HG03066 (cell line): ENCODE data around the gene SEC14L3.

Source experiments
- ATAC-seq: cut with Tn5 transposase; IDR thresholded peaks from one replicate; pipeline ENCODE4 v1.9.1; 2021; ENCODE audit warnings: low read depth; ENCODE audit not compliant: unreplicated experiment

Gene SEC14L3

DNA sequence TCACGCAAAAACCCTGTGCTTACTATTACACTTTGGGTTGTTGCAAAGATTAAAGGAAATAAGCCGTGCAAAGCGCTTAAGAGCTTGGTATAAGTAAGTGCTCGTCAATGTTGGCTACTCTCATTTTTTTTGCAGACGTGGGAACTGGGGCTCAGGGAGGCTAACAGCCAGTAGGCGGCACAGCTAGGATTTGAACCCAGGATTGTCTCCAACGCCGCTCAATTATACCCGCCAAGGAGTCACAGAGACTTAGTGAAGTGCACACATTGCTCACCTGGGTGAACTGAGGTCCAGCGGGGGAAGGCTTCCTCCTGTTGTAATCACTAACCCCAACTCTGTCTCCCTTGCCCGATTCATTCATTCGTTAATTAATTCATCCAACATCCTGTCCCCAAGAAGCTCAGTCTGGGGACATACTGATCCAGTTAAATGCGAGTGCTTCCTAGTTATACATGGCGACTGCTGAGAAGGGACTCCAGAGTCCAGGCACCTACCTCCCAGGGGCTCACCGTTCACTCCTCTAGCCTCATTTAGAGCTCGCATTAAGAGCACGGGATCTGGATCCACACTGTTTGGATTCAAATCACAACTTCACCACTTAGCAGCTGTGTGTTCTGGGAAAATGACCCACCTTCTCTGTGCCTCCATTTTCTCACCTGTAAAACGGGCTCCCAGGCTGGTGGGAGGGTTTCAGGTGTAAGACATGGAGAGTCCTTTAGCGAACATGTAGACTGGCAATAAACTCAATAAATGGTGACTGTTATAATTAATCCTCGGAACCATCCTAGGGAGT, 47.1 kb downstream of the SEC14L3 start:
- ATAC-seq, result no peak

DNA sequence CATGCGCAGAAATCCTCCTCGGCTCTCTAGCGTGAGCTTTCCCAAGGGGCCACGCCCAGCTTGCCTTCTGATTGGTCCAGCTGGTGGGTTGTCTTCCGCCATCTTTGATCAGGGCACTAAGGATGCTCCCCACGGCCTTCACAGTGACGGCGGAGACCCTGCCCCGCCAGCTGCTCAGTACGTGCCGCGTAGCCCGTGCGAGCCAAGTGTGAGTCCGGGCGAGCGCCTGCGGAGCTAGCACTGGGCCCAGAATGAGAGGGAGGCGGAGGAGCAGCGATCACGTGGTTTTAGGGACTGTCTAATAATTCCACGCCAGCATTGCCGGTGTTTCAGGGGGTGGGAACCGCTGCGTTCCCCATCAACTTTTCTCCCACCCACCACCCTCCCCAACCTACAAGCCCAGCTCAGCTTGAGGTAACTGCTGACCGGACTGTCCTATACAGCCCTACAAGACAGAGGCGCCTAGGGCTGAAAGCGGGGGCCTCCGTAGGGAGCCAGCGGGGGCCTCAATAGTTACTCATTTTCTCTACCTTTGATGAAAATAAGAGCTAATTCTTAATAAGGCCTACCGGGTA, 47.8 kb downstream of the SEC14L3 start:
- peak; percentile 84 for ATAC-seq

DNA sequence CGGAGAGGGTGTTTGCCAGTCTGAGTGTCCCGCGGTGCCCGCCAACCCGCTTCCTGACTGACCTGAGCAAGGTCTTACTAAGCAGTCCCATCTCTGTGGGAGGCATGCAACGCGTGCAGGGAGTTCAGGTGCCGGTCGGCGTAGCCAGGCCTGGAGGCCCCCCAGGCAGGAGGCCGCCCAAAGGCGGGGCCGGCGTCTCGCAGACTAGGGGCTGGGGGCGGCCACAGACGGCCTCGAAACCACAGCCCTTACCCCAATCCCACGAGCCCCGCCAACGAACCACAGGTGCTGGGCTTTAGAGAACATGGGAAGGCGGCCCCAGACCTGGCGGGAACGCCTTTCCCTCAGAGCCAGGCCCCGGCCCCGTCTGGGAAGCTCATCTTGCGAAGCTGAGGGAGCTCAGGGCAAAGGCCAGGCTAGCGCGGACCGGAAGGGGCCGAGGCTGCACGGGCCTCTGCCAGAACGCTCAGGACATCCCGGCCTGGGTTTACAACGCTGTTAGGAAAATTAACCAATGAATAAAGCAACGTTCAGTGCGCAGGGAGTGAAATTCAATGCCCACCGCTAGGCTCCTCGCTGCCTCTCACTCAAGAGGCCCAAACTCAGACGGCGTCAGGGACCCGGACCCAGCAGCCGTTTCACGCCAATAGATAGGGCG, 48.4 kb downstream of the SEC14L3 start:
- peak; percentile 28 for ATAC-seq

DNA sequence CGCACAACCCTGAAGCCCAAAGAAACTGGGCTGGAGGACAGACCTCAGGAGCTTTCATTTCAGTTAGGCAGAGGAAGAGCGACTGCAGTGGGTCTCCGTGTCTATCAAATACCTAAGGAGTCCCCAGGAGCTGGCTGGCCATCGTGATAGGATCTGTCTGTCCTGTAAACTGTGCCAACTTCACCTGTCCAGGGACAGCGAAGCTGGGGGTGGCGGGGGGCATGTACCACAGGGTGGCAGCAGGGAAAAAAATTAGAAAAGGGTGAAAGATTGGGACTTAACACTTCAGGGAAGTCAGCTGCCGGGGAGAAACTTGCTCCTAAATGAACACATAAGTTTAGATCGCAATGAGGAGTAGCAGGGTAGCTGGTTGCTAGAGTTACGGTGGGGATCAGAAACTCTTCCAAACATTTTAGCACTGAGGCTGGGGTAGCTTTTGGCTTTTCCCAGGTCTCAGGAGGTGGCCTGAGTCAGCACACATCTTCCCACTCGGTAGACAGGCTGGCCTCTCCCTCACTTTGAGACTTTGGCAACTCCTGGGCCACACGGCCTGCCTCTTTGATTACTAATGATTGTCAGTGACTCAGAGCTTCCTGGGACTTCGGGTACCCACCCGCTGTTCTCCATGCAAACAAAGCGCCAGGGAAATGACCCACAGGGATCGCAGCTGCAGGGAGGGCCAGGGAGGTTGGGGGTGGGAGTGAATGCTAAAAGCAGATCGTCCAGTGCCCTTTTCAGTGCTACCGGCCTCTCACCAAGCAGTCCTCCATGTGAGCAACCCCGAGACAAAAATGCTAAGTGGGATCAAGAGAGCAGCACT, 49.1 kb downstream of the SEC14L3 start:
- no peak for ATAC-seq

DNA sequence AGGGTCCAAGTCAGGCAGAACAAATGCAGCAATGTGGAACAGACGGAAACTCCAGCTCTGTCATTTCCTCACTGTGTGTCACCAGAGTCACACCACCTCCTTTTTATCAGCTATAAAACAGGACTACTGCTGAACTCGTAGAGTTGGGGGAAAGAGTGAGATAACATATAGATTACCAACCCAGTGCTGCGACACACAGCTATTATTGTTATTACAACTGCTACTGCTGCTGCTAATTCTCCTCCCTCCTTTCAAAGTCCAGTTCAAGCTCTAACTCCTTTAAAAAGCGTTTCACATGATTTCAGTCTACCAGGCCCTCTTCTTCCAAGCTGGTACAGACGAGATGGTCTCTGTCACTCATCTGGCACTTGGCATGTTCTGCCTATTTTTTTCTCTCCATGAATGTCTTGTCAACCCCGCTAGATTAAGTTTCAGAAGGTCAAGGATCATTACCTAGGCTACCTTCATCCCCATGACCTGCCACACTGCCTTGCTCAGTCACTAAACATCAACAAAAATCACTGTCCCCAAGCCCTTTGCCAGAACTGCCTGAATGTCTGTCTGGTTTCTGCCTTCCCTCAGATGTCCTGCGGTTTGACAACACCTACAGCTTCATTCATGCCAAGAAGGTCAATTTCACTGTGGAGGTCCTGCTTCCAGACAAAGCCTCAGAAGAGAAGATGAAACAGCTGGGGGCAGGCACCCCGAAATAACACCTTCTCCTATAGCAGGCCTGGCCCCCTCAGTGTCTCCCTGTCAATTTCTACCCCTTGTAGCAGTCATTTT, 49.9 kb downstream of the SEC14L3 start:
- no peak for ATAC-seq

DNA sequence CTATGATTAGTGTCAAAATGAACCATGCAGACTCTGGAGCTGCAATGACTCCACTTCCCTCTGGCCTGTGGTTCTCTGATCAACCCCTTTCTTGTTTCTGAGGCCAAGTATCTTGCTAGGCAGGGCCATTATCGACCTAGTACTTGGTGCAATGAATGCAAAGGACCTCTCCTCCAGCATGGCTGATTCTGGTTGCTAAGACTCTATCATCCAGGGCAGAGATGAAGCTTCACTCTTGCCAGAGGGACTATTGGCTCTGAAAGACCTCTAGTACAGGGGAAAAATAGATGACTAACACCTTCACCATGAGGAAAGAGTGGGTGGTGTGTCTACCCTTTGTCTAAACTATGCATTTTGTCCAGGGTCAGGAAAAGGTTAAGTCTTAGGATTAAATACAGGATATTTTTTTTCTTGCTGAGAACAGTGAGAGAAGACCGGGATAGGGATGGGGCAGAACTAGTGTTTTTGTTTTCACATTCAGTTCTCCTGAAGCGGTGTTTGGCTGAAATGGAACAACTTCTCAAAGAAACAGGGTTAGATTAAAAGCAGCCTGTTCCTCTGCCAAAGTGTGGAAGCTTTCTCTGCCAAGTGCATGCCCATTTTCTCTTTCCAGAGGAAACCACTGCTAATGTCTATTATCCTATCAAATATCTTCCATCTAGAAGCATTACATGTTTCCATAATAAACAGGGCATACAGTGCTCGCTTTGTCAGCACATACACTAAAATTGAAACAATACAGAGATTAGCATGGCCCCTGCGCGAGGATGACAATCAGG, 51.3 kb downstream of the SEC14L3 start:
- ATAC-seq, result no peak

DNA sequence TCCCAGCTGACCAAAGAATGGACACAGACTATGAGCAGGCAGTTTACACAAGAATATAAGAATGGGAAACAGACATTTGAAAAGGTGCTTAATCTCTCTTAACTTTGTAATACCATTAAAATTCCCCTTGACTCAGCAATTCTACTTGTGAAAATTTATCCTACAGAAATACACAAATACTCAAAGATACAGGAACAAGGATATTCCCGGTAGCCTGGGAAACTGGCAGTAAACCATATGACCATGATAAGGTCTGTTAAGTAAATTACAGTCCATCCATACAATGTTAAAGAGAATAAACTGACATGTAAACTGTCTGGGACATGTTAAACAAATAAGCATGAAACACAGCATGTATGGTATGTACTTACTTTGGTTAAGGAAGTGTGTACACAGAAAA, 55.0 kb downstream of the SEC14L3 start:
- ATAC-seq, result no peak

DNA sequence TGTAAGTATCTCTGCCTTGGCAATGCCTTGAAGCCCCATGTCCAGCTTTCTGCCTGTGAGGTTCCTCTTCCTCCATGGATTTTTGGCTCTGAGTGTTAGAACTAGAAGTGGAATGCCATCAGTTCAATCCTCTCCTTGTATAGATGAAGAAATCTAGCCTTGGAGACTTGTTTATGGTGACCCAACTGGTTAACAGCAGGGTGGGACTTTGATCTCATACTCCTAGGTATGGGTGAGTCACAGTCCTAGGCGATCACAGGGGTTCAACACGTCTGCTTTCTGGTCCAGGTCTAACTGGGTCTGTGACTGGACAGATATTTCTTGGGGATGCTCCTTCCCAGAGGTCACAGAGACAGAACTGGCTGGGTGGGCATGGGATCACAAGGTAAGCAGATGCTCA, 55.4 kb downstream of the SEC14L3 start:
- ATAC-seq, result no peak

DNA sequence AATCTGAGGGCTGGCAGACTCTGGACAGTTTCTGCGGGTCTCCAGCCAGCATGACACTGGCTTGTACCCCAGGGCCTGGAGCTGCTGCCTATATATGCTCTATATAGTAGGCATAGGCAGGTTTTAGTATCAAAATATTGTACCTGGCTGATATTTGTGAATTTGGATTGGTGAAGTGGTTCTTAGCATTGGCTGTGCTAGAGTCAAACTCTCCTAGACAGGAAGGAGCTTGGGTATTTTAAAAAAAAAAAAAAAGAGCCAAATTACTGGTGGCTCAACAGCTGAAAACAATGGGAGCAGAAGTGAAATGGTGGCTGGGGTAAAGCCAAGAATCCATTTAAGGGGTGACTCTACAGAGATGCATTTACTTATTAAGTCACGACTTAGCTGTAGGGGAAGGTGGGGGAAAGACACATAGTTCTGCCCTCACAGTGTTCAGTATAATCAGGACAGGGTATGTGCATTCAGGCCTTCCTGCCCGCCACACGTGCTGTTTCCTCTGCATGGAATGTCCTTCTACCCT, 57.2 kb downstream of the SEC14L3 start:
- ATAC-seq, result no peak

DNA sequence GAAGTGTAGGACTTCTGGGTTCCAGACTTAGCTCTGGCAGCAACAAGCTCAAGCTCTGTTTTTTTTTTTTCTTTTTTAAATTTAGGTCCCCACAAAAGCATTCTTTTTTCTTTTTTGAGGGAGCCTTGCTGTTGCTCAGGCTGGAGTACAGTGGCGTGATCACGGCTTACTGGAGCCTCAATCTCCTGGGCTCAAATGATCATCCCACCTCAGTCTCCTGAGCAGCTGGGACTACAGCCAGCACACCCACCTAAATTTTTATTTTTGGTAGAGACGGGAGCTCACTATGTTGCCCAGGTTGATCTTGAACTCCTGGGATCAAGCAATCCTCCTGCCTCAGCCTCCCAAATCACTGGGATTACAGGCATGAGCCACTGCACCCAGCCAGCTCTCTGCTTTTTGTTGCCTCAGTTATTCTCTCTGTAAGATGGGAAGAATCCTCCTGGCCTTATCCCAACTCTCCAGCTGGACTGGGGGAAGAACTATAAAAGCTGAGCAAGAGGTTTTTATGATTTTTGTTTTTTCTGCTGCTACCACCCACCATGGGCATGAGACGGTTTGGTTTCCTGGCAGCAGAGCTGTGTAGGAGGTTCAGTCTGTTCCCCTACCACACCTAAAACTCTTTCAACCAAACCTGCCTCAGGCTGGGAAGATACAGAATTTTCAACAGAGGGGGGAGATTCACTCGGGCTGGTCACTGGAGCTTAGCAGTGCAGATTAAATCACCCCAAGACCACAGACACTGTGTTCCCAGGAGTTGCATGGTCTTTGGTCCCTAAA, 57.9 kb downstream of the SEC14L3 start:
- no peak for ATAC-seq

DNA sequence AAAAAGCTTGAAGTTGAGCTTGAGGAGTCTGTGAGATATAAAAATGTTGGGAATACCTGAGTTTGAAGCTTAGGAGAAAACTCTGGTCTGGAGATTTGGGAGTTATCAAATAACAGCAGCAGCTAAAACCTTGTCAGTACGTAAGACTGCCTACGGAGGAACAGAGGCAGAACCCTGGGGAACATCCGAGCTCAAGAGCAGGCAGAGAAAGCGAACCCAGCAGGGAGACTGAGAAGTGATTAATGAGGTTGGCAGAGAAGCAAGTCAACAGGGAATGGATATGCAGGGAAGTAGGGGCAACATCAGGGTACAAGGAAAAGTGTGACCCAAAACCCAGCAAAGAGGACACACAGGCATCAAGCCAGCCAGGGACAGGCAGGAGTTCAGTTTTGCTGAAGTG, 58.8 kb downstream of the SEC14L3 start:
- ATAC-seq, result no peak

DNA sequence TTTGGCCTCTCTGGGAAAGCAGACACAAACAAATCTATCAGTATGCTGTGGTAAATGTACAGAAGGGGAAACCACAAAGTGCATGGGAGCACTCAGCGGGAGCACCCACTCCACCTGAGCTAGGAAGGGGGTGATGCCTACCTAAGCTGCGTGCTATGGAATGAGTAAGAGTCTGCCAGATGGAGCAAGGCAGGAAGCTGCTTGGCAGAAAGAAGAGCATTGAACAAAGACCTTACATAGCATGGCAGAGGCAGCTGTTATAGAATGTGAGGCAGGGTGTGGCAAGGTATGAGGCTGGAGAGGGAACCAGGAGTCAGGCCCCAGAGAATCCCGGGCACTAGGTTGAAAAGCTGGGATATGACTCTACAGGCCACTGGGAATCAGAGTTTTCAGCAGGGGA, 60.0 kb downstream of the SEC14L3 start:
- no peak for ATAC-seq
